GM21526 (cell line): Measurements from ENCODE around the gene AREL1.

ENCODE experiments used
- ATAC-seq: cut with Tn5 transposase; IDR thresholded peaks from one replicate; pipeline ENCODE4 v1.9.1; 2021; ENCODE audit warnings: moderate library complexity; ENCODE audit not compliant: unreplicated experiment, low FRiP score

The AREL1 gene

GRCh38 chr14:74702293-74702692 is 10.6 kb downstream of the AREL1 start:
- ATAC-seq: no peak

GRCh38 chr14:74698465-74698864 is 14.4 kb downstream of the AREL1 start:
- no peak for ATAC-seq

GRCh38 chr14:74697976-74698375 is 14.9 kb downstream of the AREL1 start:
- no peak for ATAC-seq

- ATAC-seq: no peak
Measured at GRCh38 chr14:74697543-74697942, 15.3 kb downstream of the AREL1 start.

- no peak for ATAC-seq
Measured at GRCh38 chr14:74697011-74697410, 15.9 kb downstream of the AREL1 start.

GRCh38 chr14:74695406-74695805 is 17.5 kb downstream of the AREL1 start:
- ATAC-seq: no peak

GRCh38 chr14:74693191-74693590 is 19.7 kb downstream of the AREL1 start:
- ATAC-seq: no peak

- ATAC-seq: no peak
Measured at GRCh38 chr14:74691456-74691855, 21.4 kb downstream of the AREL1 start.

GRCh38 chr14:74685921-74686678 is 26.8 kb downstream of the AREL1 start:
- no peak for ATAC-seq

- ATAC-seq: no peak
Measured at GRCh38 chr14:74685056-74685455, 27.8 kb downstream of the AREL1 start.

- ATAC-seq: no peak
Measured at GRCh38 chr14:74684434-74684833, 28.4 kb downstream of the AREL1 start.

- ATAC-seq: no peak
Measured at GRCh38 chr14:74683406-74683805, 29.5 kb downstream of the AREL1 start.

- no peak for ATAC-seq
Measured at GRCh38 chr14:74682169-74682952, 30.5 kb downstream of the AREL1 start.

GRCh38 chr14:74675219-74675618 is 37.7 kb downstream of the AREL1 start:
- ATAC-seq: no peak

- ATAC-seq: no peak
Measured at GRCh38 chr14:74673768-74674167, 39.1 kb downstream of the AREL1 start.

GRCh38 chr14:74671789-74672188 is 41.1 kb downstream of the AREL1 start:
- ATAC-seq: no peak

GRCh38 chr14:74670726-74671411 is 42.0 kb downstream of the AREL1 start:
- ATAC-seq: no peak

GRCh38 chr14:74669846-74670245 is 43.0 kb downstream of the AREL1 start:
- ATAC-seq: no peak

GRCh38 chr14:74669256-74669655 is 43.6 kb downstream of the AREL1 start:
- no peak for ATAC-seq

GRCh38 chr14:74667758-74668157 is 45.1 kb downstream of the AREL1 start:
- ATAC-seq: no peak

GRCh38 chr14:74664717-74665116 is 48.2 kb downstream of the AREL1 start:
- ATAC-seq: no peak
